GM18498 (cell line): ENCODE data around the gene RALGPS2.

Experiments
- ATAC-seq: cut with Tn5 transposase; IDR thresholded peaks from one replicate; pipeline ENCODE4 v1.9.1; 2021; ENCODE audit warnings: mild to moderate bottlenecking, moderate library complexity; ENCODE audit not compliant: unreplicated experiment

The RALGPS2 gene

GRCh38 chr1:178912597-178912996 lies 187.6 kb downstream of the RALGPS2 start:
- no peak for ATAC-seq

DNA sequence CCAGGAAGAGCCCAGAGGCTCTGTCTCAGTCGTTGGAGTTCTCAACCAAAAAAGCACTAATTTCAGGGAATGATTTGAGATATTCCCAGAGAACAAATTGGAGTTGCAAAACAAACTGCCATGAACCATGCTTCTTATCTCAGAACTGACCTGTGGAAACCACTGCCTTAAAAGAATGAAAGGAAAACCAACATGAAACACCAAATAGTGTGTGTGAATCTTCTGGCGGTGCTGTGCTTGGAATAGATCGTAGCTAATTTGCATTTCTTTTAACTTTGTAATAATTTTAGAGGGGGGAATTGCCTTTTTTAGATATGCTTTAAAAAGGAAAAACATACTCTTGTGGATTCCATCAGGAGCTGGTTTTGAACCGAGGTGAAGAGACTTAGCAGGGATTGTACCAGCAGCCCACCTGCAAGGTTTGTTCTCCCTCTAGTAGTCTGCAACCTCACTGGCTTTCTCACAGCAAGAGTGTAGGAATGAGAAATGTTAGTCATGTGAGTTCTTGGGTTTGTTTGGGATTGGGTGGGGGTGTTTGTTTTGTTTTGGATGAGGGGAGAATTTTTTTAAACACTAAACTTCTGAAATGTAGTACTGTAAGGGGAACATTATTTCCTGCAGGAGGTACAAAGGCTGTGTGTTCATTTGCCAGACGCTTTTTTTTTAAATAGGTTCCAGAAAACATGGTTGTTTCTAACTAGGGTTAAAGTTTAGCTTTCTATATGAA lies 191.6 kb downstream of the RALGPS2 start:
- ATAC-seq: peak; percentile 69

- ATAC-seq: no peak
Measured at GRCh38 chr1:178918308-178918707, 193.3 kb downstream of the RALGPS2 start.

DNA sequence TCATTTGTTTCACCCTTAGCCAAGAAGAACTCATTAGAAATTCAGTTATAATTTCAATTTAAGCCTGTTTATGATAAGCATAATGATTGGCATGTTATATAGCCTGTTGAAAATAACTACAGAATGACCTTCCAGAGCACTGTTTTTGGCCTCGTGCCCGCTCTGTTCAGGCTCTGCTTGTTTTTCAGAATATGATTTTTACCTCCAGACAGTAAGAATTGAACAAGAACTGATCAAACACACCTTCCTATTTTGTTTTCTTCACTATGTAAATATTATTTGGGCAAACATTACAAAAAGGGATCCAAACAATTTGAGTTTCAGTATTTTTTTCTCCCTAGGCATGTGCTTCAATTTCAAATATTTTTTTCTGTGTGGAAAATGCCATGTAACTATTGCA lies 193.9 kb downstream of the RALGPS2 start:
- no peak for ATAC-seq

GRCh38 chr1:178919581-178919980 lies 194.5 kb downstream of the RALGPS2 start:
- no peak for ATAC-seq

DNA sequence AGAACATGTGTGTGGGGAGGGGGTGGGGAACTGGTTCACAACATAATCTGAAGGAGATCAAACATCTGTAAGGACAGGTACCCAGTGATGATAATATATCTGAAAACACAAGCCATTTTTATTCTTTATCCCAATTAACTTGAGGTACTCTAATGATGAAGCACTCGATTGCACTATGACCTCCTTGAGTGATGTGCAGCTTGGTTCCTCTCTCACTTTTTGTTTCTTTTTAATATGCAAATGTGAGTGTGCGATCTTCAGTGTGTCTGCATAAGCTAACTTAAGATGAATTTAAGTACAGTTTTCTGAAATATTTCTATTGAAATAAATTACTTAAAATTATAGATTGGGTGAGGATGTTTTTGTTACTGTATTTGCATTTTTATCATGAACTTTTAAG lies 196.5 kb downstream of the RALGPS2 start:
- ATAC-seq: peak; percentile 69

GRCh38 chr1:178923512-178923911 lies 198.5 kb downstream of the RALGPS2 start:
- no peak for ATAC-seq

- ATAC-seq: no peak
Measured at GRCh38 chr1:178926046-178926445, 201.0 kb downstream of the RALGPS2 start.

DNA sequence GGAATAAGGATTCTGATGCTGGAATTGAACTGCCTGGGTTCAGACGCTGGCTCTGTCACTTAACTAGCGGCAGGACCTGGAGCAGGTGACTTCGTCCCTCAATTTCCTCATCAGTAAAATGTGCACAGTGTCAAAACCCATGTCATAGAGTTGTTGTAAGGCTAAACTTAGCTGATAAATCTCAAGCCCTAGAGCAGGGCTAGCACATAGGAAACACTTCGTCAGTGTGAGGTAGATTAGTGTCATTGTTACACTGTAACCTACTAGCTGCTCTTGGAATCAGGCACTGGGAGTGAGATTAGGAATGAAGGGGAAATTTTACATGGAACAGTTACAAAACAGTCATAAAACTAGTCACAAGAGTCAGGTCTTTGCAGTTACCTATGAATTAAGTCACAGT lies 202.0 kb downstream of the RALGPS2 start:
- no peak for ATAC-seq

GRCh38 chr1:178928041-178928440 lies 203.0 kb downstream of the RALGPS2 start:
- no peak for ATAC-seq

- ATAC-seq: no peak
Measured at GRCh38 chr1:178928976-178929375, 203.9 kb downstream of the RALGPS2 start.

DNA sequence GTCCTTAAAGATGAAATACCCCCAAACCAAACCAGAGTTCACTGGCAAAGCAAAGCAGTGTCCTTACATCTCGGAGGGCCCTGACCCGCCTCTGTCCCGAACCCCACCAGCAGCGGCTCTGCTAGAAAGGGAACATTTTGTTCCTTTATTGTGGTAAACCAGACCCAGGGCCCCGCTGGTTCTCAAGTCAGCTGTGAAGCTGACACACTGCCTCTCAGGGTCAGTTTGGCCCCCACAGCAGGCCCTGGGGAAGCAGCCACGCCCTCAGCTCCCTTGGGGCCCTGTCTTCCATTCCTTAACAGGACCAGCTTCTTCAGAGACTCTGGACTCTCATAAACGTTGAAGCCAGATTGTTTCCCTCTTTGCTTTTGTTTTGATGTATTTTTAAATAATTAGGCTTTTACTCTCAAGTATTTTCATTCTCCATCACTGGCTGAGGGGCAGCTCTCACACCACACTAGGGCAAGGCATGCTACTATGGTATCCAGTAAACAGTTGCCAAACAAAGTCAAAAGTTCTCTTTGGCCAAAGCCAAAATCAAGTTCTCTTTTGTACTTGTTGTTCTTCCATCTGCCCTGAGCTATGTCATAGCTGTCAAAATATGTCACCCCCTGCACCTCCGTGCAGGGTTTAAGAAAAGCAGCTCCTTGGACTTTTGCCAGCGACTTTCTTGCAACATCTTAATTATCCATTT lies 207.0 kb downstream of the RALGPS2 start:
- ATAC-seq: no peak

- no peak for ATAC-seq
Measured at GRCh38 chr1:178932552-178932906, 207.5 kb downstream of the RALGPS2 start.

GRCh38 chr1:178933105-178933561 lies 208.1 kb downstream of the RALGPS2 start:
- no peak for ATAC-seq

GRCh38 chr1:178933709-178934490 lies 208.9 kb downstream of the RALGPS2 start:
- ATAC-seq: no peak

GRCh38 chr1:178934546-178934945 lies 209.5 kb downstream of the RALGPS2 start:
- no peak for ATAC-seq

DNA sequence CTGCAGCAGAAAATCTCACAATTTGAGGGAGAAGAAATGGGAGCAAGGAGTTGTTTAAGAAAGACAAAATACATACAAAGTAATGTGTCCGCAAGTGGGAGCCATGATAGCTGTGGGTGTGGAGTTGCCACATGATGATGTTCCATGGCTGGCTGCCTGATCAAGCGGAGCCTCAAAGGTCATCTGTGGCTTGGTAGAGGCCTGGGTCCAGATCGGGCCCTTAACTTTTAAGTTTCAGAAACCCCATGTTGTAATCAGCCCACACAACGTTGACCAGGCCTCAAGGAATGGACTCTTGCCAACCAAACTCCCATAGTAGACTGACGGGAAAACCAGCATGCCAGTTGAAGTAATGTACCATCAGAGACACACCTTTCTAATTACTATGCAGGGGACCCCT lies 210.6 kb downstream of the RALGPS2 start:
- no peak for ATAC-seq

- ATAC-seq: no peak
Measured at GRCh38 chr1:178937695-178938094, 212.7 kb downstream of the RALGPS2 start.

DNA sequence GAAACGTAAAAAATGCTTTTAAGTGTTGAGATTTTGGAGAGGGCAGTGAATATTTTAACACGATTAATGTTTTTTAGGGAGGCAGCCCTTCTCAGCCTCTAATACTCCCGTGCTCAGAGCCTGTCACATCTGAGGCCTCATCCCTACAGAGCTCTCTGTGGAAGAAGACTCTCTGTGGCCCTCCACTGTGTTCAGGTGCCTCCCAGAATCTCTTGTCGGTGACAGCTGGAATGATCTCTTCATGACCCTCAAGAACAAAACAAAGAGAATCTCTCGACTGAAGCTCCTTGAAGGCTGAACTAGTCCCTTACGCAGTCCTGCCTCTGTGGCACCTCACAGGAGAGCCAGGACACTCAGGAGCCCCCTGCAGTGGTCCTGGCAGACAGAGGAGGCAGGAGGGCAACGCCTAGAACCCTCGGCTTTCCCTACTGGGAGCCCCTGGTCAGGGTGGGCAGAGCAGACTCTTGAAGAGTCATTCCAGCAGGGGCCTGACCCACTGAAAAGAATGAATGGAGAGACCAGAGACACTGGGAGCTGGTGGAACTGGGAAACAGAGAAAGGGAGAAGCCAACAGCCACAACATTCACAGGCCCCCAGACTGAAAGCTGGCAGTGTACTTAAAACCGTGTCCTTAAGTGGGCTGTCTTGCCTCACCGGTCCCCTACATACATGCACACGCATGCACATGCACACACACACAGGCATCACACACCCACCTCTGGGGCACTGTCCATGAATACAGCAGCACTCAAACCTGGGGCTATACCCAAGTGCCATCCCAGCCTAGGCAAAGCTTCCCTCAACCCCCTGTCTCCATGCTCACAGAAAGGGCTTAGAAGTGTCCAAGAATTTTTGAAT lies 213.3 kb downstream of the RALGPS2 start:
- ATAC-seq: no peak

- ATAC-seq: no peak
Measured at GRCh38 chr1:178938959-178939317, 213.9 kb downstream of the RALGPS2 start.
